Measurements from ENCODE around the gene PRPSAP1.

The PRPSAP1 gene

DNA sequence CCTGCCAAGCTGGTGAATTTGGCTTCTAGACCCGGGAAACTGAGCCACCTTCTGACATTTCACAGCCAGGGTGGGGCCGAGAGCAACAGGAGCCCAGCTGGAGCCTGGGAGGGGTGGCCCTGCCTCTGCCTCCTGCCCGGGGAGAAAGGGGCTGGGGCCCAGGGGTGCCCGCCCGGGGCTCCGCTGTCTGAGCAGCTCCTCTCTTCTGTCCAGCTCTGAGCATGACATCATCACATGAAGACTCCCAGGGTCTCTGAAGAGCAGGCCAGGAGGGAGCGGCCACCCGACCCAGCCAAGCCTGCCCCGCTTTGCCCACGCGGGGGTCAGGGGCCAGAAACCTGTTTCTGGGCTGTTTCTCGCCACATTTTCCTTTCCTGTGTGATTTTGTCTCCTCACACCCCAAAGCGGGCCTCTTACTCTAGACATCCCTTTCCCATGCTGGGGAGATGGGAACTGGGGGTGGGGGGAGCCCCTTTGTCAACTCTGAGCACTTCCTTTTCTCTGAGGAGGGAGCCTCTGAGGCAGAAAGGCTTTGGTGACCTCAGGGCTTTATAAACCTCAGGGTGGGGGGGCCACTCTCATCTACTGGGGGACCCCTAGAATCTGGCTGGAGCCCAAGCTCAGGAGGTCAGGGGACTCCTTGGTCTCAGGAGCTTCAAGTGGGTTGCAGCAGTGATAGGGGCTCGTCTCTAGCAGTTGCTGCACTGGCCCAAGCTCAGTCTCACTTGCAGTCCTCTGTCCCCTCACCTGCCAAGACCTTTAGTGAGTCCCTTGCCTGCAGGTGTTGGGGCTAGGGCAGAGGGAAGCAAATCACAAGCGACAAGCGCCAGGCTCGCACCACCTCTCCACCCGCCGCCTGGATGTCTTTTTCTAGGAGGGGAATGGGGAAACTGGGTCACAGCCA, 80.9 kb downstream of the PRPSAP1 start (continued):
- TF ChIP-seq OSR2 (tag by site-specific recombination; IDR thresholded peaks at IDR 0.05) (no peak), ZNF560 (tag by site-specific recombination; IDR thresholded peaks at IDR 0.05; ENCODE audit: borderline replicate concordance) (no peak), GLIS1 (tag by site-specific recombination; IDR thresholded peaks at IDR 0.05) (peak; percentile 71), ZFP3 (tag by site-specific recombination; IDR thresholded peaks at IDR 0.05; ENCODE audit: low read depth) (no peak), ZNF664 (tag by site-specific recombination; IDR thresholded peaks at IDR 0.05) (no peak), ZNF423 (tag by site-specific recombination; IDR thresholded peaks at IDR 0.05) (0 out of 2 replicates have a peak, but pooled peaks have one; percentile 26), RBAK (tag by site-specific recombination; IDR thresholded peaks at IDR 0.05) (no peak), ZIC2 (tag by site-specific recombination; IDR thresholded peaks at IDR 0.05) (peak; percentile 86), SCRT2 (tag by site-specific recombination; IDR thresholded peaks at IDR 0.05) (peak; percentile 81), ZNF629 (tag by site-specific recombination; IDR thresholded peaks at IDR 0.05) (peak; percentile 43; the same call in 1 of the 2 replicates), ZNF23 (tag by site-specific recombination; IDR thresholded peaks at IDR 0.05; ENCODE audit: borderline replicate concordance) (no peak), ZNF785 (tag by site-specific recombination; IDR thresholded peaks at IDR 0.05) (no peak), ZNF621 (tag by site-specific recombination; IDR thresholded peaks at IDR 0.05) (no peak), ZBTB7A (tag by site-specific recombination; IDR thresholded peaks at IDR 0.05; ENCODE audit: low read depth) (no peak), ZNF600 (tag by site-specific recombination; IDR thresholded peaks at IDR 0.05) (no peak), ZSCAN30 (tag by site-specific recombination; IDR thresholded peaks at IDR 0.05) (no peak), ZNF544 (tag by site-specific recombination; IDR thresholded peaks at IDR 0.05) (no peak), ZNF658 (tag by site-specific recombination; IDR thresholded peaks at IDR 0.05) (no peak), ZNF391 (tag by site-specific recombination; IDR thresholded peaks at IDR 0.05; ENCODE audit: borderline replicate concordance, low read depth) (no peak), ZNF561 (tag by site-specific recombination; IDR thresholded peaks at IDR 0.05; ENCODE audit: borderline replicate concordance) (no peak), ZBTB20 (tag by site-specific recombination; IDR thresholded peaks at IDR 0.05) (no peak), ZBTB8A (tag by site-specific recombination; IDR thresholded peaks at IDR 0.05) (peak; percentile 47; the same call in 1 of the 2 replicates)
- TF ChIP-seq, protein P1, sequence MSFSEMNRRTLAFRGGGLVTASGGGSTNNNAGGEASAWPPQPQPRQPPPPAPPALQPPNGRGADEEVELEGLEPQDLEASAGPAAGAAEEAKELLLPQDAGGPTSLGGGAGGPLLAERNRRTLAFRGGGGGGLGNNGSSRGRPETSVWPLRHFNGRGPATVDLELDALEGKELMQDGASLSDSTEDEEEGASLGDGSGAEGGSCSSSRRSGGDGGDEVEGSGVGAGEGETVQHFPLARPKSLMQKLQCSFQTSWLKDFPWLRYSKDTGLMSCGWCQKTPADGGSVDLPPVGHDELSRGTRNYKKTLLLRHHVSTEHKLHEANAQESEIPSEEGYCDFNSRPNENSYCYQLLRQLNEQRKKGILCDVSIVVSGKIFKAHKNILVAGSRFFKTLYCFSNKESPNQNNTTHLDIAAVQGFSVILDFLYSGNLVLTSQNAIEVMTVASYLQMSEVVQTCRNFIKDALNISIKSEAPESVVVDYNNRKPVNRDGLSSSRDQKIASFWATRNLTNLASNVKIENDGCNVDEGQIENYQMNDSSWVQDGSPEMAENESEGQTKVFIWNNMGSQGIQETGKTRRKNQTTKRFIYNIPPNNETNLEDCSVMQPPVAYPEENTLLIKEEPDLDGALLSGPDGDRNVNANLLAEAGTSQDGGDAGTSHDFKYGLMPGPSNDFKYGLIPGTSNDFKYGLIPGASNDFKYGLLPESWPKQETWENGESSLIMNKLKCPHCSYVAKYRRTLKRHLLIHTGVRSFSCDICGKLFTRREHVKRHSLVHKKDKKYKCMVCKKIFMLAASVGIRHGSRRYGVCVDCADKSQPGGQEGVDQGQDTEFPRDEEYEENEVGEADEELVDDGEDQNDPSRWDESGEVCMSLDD (tag by site-specific recombination; IDR thresholded peaks at IDR 0.05) = peak; percentile 33; the same call in 1 of the 2 replicates
- TF ChIP-seq, protein P2, sequence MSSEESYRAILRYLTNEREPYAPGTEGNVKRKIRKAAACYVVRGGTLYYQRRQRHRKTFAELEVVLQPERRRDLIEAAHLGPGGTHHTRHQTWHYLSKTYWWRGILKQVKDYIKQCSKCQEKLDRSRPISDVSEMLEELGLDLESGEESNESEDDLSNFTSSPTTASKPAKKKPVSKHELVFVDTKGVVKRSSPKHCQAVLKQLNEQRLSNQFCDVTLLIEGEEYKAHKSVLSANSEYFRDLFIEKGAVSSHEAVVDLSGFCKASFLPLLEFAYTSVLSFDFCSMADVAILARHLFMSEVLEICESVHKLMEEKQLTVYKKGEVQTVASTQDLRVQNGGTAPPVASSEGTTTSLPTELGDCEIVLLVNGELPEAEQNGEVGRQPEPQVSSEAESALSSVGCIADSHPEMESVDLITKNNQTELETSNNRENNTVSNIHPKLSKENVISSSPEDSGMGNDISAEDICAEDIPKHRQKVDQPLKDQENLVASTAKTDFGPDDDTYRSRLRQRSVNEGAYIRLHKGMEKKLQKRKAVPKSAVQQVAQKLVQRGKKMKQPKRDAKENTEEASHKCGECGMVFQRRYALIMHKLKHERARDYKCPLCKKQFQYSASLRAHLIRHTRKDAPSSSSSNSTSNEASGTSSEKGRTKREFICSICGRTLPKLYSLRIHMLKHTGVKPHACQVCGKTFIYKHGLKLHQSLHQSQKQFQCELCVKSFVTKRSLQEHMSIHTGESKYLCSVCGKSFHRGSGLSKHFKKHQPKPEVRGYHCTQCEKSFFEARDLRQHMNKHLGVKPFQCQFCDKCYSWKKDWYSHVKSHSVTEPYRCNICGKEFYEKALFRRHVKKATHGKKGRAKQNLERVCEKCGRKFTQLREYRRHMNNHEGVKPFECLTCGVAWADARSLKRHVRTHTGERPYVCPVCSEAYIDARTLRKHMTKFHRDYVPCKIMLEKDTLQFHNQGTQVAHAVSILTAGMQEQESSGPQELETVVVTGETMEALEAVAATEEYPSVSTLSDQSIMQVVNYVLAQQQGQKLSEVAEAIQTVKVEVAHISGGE (tag by site-specific recombination; conservative IDR thresholded peaks at IDR 0.05; ENCODE audit: low read depth) = no peak
- TF ChIP-seq, protein P3, sequence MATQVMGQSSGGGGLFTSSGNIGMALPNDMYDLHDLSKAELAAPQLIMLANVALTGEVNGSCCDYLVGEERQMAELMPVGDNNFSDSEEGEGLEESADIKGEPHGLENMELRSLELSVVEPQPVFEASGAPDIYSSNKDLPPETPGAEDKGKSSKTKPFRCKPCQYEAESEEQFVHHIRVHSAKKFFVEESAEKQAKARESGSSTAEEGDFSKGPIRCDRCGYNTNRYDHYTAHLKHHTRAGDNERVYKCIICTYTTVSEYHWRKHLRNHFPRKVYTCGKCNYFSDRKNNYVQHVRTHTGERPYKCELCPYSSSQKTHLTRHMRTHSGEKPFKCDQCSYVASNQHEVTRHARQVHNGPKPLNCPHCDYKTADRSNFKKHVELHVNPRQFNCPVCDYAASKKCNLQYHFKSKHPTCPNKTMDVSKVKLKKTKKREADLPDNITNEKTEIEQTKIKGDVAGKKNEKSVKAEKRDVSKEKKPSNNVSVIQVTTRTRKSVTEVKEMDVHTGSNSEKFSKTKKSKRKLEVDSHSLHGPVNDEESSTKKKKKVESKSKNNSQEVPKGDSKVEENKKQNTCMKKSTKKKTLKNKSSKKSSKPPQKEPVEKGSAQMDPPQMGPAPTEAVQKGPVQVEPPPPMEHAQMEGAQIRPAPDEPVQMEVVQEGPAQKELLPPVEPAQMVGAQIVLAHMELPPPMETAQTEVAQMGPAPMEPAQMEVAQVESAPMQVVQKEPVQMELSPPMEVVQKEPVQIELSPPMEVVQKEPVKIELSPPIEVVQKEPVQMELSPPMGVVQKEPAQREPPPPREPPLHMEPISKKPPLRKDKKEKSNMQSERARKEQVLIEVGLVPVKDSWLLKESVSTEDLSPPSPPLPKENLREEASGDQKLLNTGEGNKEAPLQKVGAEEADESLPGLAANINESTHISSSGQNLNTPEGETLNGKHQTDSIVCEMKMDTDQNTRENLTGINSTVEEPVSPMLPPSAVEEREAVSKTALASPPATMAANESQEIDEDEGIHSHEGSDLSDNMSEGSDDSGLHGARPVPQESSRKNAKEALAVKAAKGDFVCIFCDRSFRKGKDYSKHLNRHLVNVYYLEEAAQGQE (tag by site-specific recombination; IDR thresholded peaks at IDR 0.05) = no peak
- TF ChIP-seq, protein P4, sequence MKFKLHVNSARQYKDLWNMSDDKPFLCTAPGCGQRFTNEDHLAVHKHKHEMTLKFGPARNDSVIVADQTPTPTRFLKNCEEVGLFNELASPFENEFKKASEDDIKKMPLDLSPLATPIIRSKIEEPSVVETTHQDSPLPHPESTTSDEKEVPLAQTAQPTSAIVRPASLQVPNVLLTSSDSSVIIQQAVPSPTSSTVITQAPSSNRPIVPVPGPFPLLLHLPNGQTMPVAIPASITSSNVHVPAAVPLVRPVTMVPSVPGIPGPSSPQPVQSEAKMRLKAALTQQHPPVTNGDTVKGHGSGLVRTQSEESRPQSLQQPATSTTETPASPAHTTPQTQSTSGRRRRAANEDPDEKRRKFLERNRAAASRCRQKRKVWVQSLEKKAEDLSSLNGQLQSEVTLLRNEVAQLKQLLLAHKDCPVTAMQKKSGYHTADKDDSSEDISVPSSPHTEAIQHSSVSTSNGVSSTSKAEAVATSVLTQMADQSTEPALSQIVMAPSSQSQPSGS (tag by site-specific recombination; IDR thresholded peaks at IDR 0.05; ENCODE audit: low read depth) = peak; percentile 67; the same call in 1 of the 2 replicates
- TF ChIP-seq, protein P5, sequence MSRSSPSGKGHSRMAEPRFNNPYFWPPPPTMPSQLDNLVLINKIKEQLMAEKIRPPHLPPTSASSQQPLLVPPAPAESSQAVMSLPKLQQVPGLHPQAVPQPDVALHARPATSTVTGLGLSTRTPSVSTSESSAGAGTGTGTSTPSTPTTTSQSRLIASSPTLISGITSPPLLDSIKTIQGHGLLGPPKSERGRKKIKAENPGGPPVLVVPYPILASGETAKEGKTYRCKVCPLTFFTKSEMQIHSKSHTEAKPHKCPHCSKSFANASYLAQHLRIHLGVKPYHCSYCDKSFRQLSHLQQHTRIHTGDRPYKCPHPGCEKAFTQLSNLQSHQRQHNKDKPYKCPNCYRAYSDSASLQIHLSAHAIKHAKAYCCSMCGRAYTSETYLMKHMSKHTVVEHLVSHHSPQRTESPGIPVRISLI (tag by site-specific recombination; IDR thresholded peaks at IDR 0.05) = no peak

Data from HEK293 (cell line).